Activated CD4-positive, alpha-beta T cell treated with anti-CD3 and anti-CD28 coated beads for 4 hours (primary cell): ENCODE results near the gene DPP10.

Source experiments
- DNase-seq, 2 donors: peaks; one replicate each; pipeline ENCODE4 v3.0.0-alpha.2; 2020

Gene DPP10

GRCh38 chr2:115484486-115484885 lies 1042.0 kb downstream of the DPP10 start:
- DNase-seq, result no peak

- no peak for DNase-seq
Measured at GRCh38 chr2:115484983-115485382, 1042.5 kb downstream of the DPP10 start.

GRCh38 chr2:115491186-115491793 lies 1048.8 kb downstream of the DPP10 start:
- no peak for DNase-seq

DNA sequence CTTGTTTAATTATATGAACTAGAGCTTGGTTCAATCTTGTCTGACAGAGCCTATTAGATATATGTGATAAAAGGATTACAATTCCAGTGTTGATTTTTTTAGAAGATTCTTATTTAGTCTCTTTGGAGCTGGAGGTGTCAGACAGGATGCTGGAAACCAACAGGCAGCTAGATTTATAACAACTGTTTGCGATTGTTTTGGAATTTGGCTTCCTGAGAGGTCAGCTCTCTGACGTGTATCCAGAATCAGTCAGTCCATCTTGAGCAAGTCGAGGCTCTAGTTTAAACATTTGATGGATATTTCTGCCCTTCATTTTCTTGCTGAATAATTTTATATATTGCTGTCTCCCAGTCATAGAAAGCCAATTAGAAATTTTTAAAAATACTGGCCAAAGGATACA lies 1062.9 kb downstream of the DPP10 start:
- no peak for DNase-seq

DNA sequence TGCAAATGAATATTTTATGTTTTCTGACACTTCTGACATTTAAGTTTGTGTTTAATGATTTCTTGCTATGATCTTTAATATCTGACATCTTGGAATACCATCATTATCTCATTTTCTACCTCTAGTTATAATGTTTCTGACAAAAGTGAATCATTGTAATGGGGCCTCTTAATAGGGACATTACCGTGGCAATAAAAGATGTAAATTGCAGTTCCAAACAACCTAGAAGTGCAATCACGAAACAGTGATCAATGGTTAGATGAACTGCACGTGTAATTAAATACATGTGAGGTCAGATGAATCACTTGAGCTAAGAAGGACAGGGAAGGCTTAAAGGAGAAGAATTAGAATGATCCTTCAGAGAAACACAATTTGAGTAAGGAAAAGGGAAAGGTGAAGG lies 1078.3 kb downstream of the DPP10 start:
- no peak for DNase-seq

DNA sequence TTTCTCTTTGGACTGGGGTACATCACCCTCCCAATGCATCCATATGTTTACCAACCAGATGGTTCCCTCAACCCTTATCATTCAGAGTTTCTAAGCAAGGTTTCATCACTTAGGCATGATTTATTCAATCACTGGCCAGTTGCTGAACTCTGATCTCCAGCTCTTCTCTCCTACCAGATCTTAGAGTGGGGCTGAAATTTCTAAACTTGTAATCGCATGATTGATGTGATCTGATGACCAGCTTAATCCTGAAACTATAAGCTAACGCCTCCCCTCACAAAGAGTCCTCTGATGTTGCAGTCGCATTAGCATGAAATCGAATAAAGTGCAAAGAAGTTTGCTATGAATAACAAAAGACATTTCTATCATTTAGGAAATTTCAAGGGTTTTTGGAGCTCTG lies 1082.0 kb downstream of the DPP10 start:
- no peak for DNase-seq

DNA sequence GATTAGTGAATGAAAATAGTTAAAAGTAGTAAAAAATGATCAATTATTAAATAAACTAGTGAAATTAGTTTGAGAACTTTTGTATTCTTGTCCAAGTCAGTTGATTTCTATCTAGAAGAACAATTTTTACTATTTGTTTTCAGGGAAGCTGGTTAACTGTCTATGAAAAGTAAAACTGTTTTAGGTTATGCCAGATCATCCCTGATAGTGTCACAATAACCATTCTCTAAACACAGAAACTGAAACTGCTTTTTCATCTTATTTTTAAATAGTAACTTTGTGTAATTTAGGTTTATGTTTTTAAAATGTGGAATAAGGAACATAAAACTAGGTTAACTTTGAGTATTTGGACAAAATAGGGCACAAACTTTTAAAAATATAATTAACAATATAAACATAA lies 1087.2 kb downstream of the DPP10 start:
- no peak for DNase-seq

DNA sequence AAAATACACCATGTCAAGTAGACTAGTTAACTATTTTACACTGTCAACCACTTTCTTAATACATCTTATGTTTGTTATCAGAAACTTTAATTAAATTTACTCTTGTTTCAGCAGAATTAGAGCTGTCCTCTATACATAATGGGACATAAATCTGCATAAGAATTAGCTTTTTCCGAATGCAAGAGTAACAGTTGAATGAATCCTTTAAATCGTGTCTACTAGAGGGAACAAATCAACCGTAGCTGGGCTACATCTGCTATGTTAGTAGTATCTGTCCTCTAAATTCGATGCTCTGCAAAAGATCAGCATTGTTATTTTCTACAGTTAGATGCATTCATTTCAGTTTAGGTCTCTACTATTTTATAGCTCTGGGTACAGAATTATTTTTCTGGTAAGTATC lies 1090.6 kb downstream of the DPP10 start:
- DNase-seq, result no peak

GRCh38 chr2:115541814-115542213 lies 1099.4 kb downstream of the DPP10 start:
- DNase-seq, result no peak

GRCh38 chr2:115542331-115542730 lies 1099.9 kb downstream of the DPP10 start:
- no peak for DNase-seq

GRCh38 chr2:115543024-115543423 lies 1100.6 kb downstream of the DPP10 start:
- DNase-seq, result no peak

- no peak for DNase-seq
Measured at GRCh38 chr2:115543461-115543860, 1101.0 kb downstream of the DPP10 start.

GRCh38 chr2:115549611-115550130 lies 1107.2 kb downstream of the DPP10 start:
- no peak for DNase-seq

DNA sequence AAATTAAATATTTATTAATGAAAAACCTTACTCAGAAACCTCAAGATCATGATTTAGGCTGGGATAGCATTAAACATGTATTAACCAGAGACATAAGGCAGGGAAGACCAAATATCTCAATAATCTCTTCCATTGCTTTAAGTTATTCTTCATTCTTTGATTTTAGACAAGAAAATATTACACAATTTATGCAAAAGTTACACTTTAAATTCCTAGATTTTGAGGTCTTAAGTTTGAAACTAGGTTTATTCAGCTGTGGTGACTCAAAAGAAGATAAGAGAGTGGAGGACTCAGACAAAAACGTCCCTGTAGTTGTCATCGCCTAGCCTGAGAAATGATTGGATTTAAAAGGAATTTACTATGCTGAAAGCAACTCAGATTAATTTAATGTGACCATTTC lies 1110.3 kb downstream of the DPP10 start:
- DNase-seq, result no peak

GRCh38 chr2:115554153-115554552 lies 1111.7 kb downstream of the DPP10 start:
- no peak for DNase-seq

DNA sequence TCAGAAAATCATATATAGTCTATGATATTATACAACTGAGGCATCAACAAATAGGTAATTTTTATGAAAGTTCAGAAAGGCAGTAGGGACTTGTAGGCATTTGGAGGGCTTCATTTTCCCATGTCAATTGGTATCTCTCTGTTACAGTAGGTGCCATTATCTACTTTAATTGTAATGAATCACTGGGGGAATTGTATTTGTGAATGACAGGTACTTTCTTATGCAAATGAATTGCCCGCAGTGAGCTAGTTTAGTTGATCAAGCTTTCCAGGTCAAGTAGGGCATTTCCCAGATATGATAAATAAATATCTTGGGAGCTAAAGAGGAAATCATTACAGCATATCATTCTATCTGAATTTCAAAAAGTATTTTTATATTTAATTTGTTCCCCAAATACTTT lies 1116.3 kb downstream of the DPP10 start:
- DNase-seq, result no peak

DNA sequence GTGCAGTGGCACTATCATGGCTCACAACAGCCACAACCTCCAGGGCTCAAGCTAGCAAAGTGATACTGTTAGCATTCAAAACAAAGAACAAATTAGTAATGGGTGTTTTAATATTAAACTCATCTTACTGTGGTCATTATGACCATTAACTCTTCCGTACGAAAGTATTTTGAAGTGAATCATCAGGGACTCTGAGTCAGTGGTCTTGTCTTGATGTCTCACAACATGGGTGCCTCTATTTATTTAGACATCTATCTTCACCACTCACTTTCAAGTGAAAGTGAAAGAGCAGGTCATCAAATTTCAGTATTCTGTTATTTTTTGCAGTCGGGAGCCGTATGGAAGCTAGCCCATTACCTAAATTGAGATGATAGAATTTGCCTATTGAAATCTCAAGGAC lies 1118.2 kb downstream of the DPP10 start:
- DNase-seq, result no peak

DNA sequence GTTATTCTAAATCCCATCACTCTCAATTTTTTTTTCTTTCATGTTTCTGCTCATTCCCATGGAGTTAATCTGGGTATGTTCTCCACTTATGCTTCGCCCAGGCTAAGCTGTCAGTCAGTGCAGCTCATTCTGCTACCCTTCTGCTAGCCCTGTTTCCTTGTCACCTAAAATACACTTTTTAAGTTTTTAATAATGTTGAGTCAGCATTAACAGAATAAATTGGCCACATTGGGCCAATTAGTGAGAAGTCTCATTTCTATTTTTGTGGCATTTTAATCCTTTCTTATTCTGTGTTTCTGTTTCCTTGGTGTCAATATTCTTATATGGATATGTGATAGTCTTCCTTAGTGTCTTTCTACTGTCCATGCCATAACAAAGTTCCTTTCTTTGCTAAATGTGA lies 1126.2 kb downstream of the DPP10 start:
- no peak for DNase-seq

GRCh38 chr2:115569547-115569946 lies 1127.1 kb downstream of the DPP10 start:
- no peak for DNase-seq

DNA sequence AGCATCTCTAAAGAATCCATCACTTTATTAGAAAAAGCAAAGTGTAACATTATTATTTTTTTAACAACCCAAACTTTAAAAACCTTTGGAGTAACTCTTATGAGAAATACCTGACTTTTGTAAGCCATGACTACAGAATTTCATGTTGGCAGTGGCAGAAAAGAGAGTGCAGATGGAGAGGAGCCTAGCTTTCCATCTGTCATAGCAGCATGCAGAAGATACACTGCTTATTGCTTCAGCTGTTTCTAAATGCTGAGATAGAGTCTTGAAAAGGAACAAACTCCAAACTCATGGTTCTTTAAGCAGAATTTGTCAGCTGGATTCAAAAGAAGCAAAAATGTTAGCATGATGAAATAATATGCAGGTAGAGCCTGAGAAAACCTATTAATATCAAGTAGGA lies 1130.3 kb downstream of the DPP10 start:
- no peak for DNase-seq

DNA sequence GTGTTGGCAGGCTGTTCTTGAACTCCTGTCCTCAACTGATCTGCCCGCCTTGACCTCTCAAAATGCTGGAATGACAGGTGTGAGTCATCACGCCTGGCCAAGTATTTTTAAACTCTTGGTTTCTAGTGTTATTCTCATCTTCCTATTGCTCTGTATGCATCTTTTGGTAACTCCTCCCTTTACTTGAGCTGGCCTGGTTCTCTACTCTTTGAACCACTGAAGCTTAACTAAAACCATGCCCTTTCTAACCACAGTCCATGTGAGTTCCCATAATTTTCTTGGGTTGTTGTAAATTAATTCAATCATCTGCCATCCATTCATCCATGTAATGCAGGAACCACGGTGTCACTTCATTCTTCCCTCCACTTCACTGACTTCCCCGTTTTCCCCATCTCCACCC lies 1131.3 kb downstream of the DPP10 start:
- DNase-seq, result no peak

DNA sequence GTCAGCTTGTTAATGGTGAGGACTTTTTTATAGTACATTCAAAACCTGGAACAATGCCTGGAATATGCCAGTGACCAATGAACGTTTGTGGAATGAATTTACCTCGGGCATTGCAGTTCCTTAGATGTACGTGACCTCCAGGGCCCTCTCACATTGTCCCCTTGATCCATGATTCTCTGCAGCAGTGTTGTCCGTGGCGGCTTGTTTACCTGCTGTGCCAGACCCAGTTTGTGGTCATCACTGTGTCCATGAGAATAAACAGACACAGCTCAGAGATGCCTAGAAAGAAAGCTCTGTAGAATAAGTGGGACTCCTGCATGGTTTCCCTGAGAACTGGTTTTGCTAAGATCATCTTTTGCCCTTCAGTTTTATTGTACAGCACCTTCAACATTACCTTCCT lies 1132.2 kb downstream of the DPP10 start:
- DNase-seq, result no peak

GRCh38 chr2:115580784-115581183 lies 1138.3 kb downstream of the DPP10 start:
- DNase-seq, result no peak

- DNase-seq, result no peak
Measured at GRCh38 chr2:115584507-115584906, 1142.1 kb downstream of the DPP10 start.

GRCh38 chr2:115596659-115597375 lies 1154.4 kb downstream of the DPP10 start:
- DNase-seq, result no peak
